ENCODE data around the gene MAPK11. TPM values are rescaled to one million over a fixed set of nuclear protein-coding genes. Genes with fewer than 3 reads are reported as not detected.

The MAPK11 gene
- polyA plus RNA-seq, 3 donors, result 0.81 TPM; not detected in 2

GRCh38 chr22:50264946-50265669 lies 5.1 kb downstream of the MAPK11 start:
- H3K9me3 Mint-ChIP-seq, result peaks cover 0 to 27% (median 8%) of the 10 kb centered on the region in 7 donors
- no peak overlapping the region for H3K4me3 ChIP-seq (replicated peaks in 1 of 3; ENCODE audit: low read depth in 2 of 3, low read length in 3 of 3)
- no peaks in the 10 kb centered on the region for H3K79me2 ChIP-seq (ENCODE audit: insufficient read depth, low read length)
- no peak overlapping the region for H3K9ac ChIP-seq (ENCODE audit: insufficient read depth, low read length, poor library complexity, severe bottlenecking)
- TF ChIP-seq CTCF (IDR thresholded peaks at IDR 0.05), result no peak
- 84% methylated on average over 12 of the region's 15 CpGs for WGBS (ENCODE audit: insufficient coverage)
- H3K27me3 ChIP-seq (ENCODE audit: control insufficient read depth in 2 of 2, insufficient read depth in 2 of 2, low read length in 2 of 2), result peaks cover 25 to 54% of the 10 kb centered on the region in 2 donors
- H3K27me3 Mint-ChIP-seq (ENCODE audit: low read depth in 3 of 3), result peaks cover 54 to 75% (median 61%) of the 10 kb centered on the region in 3 donors
- H4K20me1 ChIP-seq (ENCODE audit: insufficient read depth, low read length), result peaks cover 17% of the 10 kb centered on the region
- peaks cover 15 to 32% of the 10 kb centered on the region in 2 donors for H3K4me1 ChIP-seq (ENCODE audit: control insufficient read depth in 1 of 2, insufficient read depth in 2 of 2, low read length in 2 of 2)
- no peak overlapping the region for H3K27ac ChIP-seq (ENCODE audit: low read depth in 1 of 2, low read length in 2 of 2)
- no peak overlapping the region for H3K4me2 ChIP-seq (replicated peaks; ENCODE audit: extremely low read depth, low read length, poor library complexity, severe bottlenecking)
- H3K36me3 Mint-ChIP-seq, result no peaks in the 10 kb centered on the region
- H3K4me3 Mint-ChIP-seq, result no peak overlapping the region
- peaks cover 13% of the 10 kb centered on the region for H3K4me1 Mint-ChIP-seq
- no peak overlapping the region for H2AFZ ChIP-seq (ENCODE audit: insufficient read depth, low read depth, low read length, poor library complexity, severe bottlenecking)
- peak overlapping the region in 1 of 7 donors; percentile 29 for H3K27ac Mint-ChIP-seq
- H3K9me3 ChIP-seq (replicated peaks in 1 of 2; ENCODE audit: control insufficient read depth in 1 of 2, insufficient read depth in 1 of 2, low read length in 2 of 2), result peaks cover 7 to 17% of the 10 kb centered on the region in 2 donors
- intact Hi-C loops (cut with micrococcal nuclease), result no loop called here
- H3K36me3 ChIP-seq (replicated peaks in 1 of 2; ENCODE audit: control insufficient read depth in 1 of 2, insufficient read depth in 2 of 2, low read length in 2 of 2), result no peaks in the 10 kb centered on the region
- DNase-seq, result no peak

GRCh38 chr22:50264104-50264745 lies 6.0 kb downstream of the MAPK11 start:
- Histone ChIP-seq H3K9me3 (replicated peaks in 1 of 2; ENCODE audit: control insufficient read depth in 1 of 2, insufficient read depth in 1 of 2, low read length in 2 of 2) (peaks cover 7 to 11% of the 10 kb centered on the region in 2 donors), H3K4me2 (replicated peaks; ENCODE audit: extremely low read depth, low read length, poor library complexity, severe bottlenecking) (no peak overlapping the region), H3K27me3 (ENCODE audit: control insufficient read depth in 2 of 2, insufficient read depth in 2 of 2, low read length in 2 of 2) (peaks cover 21 to 54% of the 10 kb centered on the region in 2 donors), H3K4me3 (replicated peaks in 1 of 3; ENCODE audit: low read depth in 2 of 3, low read length in 3 of 3) (no peak overlapping the region), H3K79me2 (ENCODE audit: insufficient read depth, low read length) (no peaks in the 10 kb centered on the region), H3K36me3 (replicated peaks in 1 of 2; ENCODE audit: control insufficient read depth in 1 of 2, insufficient read depth in 2 of 2, low read length in 2 of 2) (no peaks in the 10 kb centered on the region), H4K20me1 (ENCODE audit: insufficient read depth, low read length) (peaks cover 13% of the 10 kb centered on the region), H3K27ac (ENCODE audit: low read depth in 1 of 2, low read length in 2 of 2) (no peak overlapping the region), H3K9ac (ENCODE audit: insufficient read depth, low read length, poor library complexity, severe bottlenecking) (no peak overlapping the region), H3K4me1 (ENCODE audit: control insufficient read depth in 1 of 2, insufficient read depth in 2 of 2, low read length in 2 of 2) (peaks cover 9 to 24% of the 10 kb centered on the region in 2 donors), H2AFZ (ENCODE audit: insufficient read depth, low read depth, low read length, poor library complexity, severe bottlenecking) (no peak overlapping the region)
- no peak for TF ChIP-seq CTCF (IDR thresholded peaks at IDR 0.05)
- WGBS (ENCODE audit: insufficient coverage), result 96% methylated on average over 13 of the region's 15 CpGs
- Mint-ChIP-seq H3K27ac (no peak overlapping the region), H3K27me3 (ENCODE audit: low read depth in 3 of 3) (peaks cover 53 to 75% (median 64%) of the 10 kb centered on the region in 3 donors), H3K9me3 (peaks cover 0 to 23% (median 8%) of the 10 kb centered on the region in 7 donors), H3K36me3 (no peaks in the 10 kb centered on the region), H3K4me1 (peaks cover 10% of the 10 kb centered on the region), H3K4me3 (no peak overlapping the region)
- intact Hi-C loops (cut with micrococcal nuclease), result no loop called here
- DNase-seq, result no peak

All from CD14-positive monocyte (primary cell).